B cell (primary cell): ENCODE measurements around the gene PTPRQ.

Experiments used
- CTCF ChIP-seq: fragments of 200-600 bp; IDR thresholded peaks from one replicate; pipeline ENCODE4 v1.8.0; 2022; ENCODE audit warnings: antibody characterized with exemption, mild to moderate bottlenecking
- EZH2 ChIP-seq: IDR thresholded peaks from 2 replicates; pipeline ENCODE4 v1.6.1; 2012; ENCODE audit warnings: borderline replicate concordance, low read depth, mild to moderate bottlenecking, moderate library complexity, low read length; ENCODE audit not compliant: insufficient read depth, poor library complexity, severe bottlenecking

GRCh38 chr12:80702889-80703805 is 259.1 kb downstream of the PTPRQ start:
- TF ChIP-seq EZH2 = no peak
- TF ChIP-seq CTCF = no peak
